Esophagus muscularis mucosa (tissue), 3 donors: Measurements from ENCODE around the gene NARS2.
"Not testable (repeated sequence)": the region's sequence is repeated elsewhere in the genome, so short reads cannot be mapped to it uniquely, and the experiment has no call there.

Experiments
- CTCF ChIP-seq, 3 experiments: fragments of 200-600 bp in 2 of 3; fragments of 450-650 bp in 1 of 3; sonication (generic) in 2 of 3; IDR thresholded peaks; one replicate each; pipeline ENCODE4 v1.5.1; 2017 to 2019; ENCODE audit warnings: antibody characterized with exemption in 3 of 3, mild to moderate bottlenecking in 2 of 3, moderate library complexity in 1 of 3
- POLR2A ChIP-seq: fragments of 450-650 bp; IDR thresholded peaks from one replicate; pipeline ENCODE4 v1.6.1; 2017; ENCODE audit warnings: antibody characterized with exemption, moderate library complexity, mild to moderate bottlenecking, low read depth
- POLR2AphosphoS5 ChIP-seq, 2 donors: sonication (generic); formaldehyde crosslinking; IDR thresholded peaks; one replicate each; pipeline ENCODE4 v1.6.1; 2017; ENCODE audit warnings: antibody characterized with exemption in 2 of 2

GRCh38 chr11:78602771-78603170, 28.1 kb upstream of the NARS2 start:
- not testable (repeated sequence) for TF ChIP-seq CTCF (IDR thresholded peaks at IDR 0.05); POLR2A; POLR2AphosphoS5 (IDR thresholded peaks at IDR 0.05)
